Left renal pelvis (tissue), 4 donors: ENCODE measurements around the gene THSD7B. TPM values are rescaled to one million over a fixed set of nuclear protein-coding genes. Genes with fewer than 3 reads are reported as not detected.
"Not testable (repeated sequence)": the region's sequence is repeated elsewhere in the genome, so short reads cannot be mapped to it uniquely, and the experiment has no call there.

Experiments
- DNase-seq, 4 donors: peaks; one replicate each; pipeline ENCODE4 v3.0.0-alpha.2; 2013; ENCODE audit warnings: low read depth in 4 of 4, low spot score in 3 of 4
- polyA plus RNA-seq, 4 donors: library from polyadenylated mRNA; unstranded; fragments of 120-200 nt; gene quantifications; one replicate each; pipeline ENCODE4 v1.2.1, GENCODE V29; 2013; ENCODE audit not compliant: insufficient read length in 4 of 4

THSD7B gene
- polyA plus RNA-seq, 4 donors: 1.2 to 5.0 (median 4.0) TPM

GRCh38 chr2:137644731-137645130 lies 879.4 kb downstream of the THSD7B start:
- DNase-seq: no peak

- DNase-seq: no peak
Measured at GRCh38 chr2:137654046-137654445, 888.7 kb downstream of the THSD7B start.

GRCh38 chr2:137655814-137656213 lies 890.5 kb downstream of the THSD7B start:
- no peak for DNase-seq

DNA sequence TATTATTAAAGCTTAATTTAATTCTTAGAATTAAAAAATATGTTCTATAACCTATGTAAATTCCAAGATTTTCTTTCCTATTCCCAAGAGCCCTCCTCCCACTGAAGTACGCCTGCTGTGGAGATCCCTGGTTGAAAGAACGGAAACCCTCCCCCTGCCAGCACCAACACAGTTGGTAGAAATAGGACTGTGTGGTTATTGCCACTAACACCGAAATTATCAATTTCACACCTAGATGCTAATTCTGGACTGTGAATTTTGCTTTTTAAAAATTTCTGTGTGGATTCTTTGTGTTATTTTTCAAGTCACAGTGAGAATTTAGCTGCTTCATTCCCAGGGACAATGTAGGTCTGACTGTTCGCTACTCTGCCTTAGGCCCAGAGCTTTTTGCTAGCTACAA lies 893.1 kb downstream of the THSD7B start:
- DNase-seq: no peak

DNA sequence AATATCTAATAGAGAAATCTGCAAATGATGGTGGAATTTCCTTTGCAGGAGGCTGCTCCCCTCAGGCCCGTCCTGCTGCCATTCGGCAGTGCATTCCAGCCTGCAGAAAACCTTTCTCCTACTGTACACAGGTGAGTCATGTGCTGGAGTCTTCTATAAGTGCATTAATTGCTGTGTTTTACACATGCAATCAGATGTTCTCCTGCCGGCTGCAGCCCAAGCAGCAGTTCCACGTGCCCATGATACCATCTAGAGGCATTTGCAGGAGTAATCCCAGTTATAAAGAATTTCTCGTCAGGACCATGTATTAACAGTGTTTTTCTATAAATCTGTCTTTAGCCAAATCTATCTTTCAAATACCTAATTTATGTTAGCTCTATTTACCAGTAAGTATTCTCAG lies 894.3 kb downstream of the THSD7B start:
- peak in 2 of 4 donors; percentile 0 to 2 for DNase-seq

- no peak for DNase-seq
Measured at GRCh38 chr2:137670111-137670510, 904.8 kb downstream of the THSD7B start.

DNA sequence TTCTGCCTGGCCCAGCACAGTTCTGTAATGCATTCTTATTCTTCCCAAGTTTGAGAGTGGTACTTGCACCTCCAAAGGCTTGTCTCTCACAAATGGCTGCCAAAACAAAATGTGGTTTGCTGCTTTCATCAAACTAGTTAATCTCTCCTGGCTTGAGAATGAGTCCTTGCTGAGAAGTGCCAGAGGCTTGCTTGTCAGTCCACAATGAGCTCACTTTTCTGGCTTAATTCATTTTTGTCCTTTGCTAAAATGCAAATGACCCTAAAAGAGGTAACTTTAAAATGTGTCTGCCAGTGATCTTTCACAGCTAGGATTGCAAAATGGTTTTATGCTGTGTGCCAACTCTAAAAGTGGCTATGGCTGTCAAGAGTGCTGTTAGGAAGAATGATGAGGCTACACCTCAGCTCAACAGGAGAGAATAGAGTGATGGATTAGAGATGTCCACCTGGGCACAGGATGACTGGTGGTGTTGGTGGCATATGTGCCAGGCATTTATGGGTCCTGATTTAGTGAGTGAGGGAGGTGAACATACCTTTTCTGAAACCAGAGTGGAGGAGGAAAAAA lies 907.7 kb downstream of the THSD7B start:
- DNase-seq: no peak

GRCh38 chr2:137674991-137675390 lies 909.6 kb downstream of the THSD7B start:
- DNase-seq: no peak

- DNase-seq: no peak
Measured at GRCh38 chr2:137675584-137676327, 910.4 kb downstream of the THSD7B start.

DNA sequence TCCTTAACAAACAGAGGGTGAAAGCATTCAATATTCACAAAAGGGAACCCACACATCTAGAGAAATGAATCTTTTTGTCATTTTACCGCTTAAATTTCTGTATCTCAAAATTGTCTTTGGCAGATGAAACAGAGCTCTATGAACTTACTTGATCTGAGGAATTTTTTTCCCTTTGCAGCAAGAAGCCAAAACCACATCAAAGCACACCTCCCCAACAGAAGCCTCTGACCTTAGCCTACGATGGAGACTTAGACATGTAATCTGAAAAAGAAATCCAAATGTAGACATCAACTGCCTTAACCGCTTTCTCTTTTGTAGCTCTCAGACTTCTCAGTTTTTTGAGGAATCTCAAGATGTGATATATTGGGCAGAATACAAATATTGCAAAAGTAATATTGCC lies 911.0 kb downstream of the THSD7B start:
- DNase-seq: no peak

GRCh38 chr2:137677466-137677865 lies 912.1 kb downstream of the THSD7B start:
- no peak for DNase-seq

- no peak for DNase-seq
Measured at GRCh38 chr2:137689549-137689948, 924.2 kb downstream of the THSD7B start.

DNA sequence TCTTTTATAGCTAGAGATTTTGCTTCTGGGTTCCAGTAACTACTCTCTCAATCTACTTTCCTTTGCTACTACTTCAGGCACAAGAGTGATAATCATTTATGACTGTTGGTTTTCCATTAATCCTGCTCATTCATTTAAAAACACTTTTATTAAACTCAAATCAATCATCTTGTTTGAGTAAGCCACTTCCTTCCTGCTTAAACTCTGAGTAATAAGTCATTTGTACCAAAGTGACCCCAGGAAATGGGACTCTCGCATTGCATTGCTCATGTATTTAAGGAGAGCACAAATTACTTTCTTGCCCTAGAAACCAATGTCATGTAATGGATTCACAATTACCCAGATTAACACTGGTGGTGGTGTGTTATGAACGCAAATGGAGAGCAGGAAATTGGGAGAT lies 928.2 kb downstream of the THSD7B start:
- DNase-seq: no peak

- no peak for DNase-seq
Measured at GRCh38 chr2:137696916-137697315, 931.6 kb downstream of the THSD7B start.

GRCh38 chr2:137700250-137700649 lies 934.9 kb downstream of the THSD7B start:
- DNase-seq: not testable (repeated sequence)

- DNase-seq: no peak
Measured at GRCh38 chr2:137700681-137701080, 935.3 kb downstream of the THSD7B start.

DNA sequence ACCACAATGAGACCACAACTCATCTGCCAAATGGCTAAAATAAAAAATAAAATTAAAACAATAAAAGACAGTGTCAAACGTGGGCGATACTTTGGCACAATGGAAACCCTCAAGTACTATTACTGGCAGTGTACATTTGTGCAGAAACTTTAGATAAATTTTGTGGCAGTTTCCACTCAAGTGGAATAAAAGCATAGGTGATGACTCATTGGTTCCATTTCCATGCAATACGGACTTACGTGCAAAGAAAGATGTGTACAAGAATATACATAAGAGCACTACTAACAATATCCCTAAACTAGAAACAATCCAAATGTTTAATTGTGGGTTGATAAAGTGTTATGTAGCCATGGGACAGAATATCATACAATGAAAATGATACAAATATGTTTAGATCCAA lies 940.0 kb downstream of the THSD7B start:
- no peak for DNase-seq

DNA sequence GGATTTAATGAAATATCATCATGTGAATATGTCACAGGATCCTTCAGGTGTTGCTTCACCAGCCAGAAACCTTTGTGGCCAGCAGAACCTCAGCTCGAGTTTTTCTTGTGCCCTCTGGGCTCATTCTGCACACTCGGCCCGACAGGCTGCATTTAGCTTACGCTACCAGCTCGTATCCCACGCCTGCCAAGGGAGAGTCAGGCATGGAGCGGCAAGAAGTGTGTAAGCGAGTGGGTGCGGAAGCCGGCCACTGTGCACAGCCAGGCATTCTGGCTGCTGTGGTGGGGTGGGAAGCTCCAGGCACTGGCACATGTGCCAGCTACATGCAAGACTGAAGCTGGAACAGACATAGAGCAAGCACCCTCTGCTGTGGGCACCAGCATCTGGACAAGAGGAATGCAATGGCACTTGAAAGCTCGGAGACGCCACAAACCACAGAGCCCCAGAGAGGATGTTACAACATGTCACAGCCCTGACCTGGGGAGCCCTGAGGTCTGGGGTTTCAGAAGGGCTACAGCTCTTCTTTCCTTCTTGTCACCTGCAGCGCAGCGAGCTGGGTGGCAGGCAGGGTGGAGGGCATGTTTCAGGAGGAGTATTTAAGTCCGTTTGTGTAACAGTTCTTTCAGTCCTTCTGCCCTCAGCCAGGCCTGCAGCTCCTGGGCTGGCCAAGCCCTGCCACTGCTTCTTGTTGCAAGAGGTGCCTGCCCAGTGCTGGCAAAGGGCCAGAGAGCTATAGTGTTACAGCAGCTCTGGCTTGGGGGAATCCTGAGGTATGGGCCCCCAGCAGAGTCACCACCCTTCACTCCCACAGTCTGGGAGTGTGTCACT lies 941.7 kb downstream of the THSD7B start:
- peak in 2 of 4 donors; percentile 2 for DNase-seq

DNA sequence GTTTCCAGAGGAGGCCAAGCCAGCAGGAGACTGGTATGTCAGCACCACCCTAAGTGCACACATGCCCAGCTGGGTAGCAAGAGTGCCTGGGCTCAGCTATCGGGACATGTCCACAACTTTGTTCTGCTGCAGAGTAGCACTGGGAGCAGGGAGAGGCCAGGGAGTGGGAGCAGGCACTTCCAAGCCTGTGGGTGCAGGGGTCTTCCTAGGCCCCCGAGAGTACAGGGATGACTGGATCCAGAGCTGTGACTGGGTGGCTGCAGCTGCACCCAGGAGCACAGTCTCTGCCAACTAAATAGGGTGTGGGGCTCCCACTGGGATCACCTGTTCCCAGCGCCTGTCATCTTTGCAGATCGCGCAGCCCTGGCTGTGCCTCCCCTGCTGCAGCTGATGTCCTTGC lies 943.0 kb downstream of the THSD7B start:
- DNase-seq: no peak

DNA sequence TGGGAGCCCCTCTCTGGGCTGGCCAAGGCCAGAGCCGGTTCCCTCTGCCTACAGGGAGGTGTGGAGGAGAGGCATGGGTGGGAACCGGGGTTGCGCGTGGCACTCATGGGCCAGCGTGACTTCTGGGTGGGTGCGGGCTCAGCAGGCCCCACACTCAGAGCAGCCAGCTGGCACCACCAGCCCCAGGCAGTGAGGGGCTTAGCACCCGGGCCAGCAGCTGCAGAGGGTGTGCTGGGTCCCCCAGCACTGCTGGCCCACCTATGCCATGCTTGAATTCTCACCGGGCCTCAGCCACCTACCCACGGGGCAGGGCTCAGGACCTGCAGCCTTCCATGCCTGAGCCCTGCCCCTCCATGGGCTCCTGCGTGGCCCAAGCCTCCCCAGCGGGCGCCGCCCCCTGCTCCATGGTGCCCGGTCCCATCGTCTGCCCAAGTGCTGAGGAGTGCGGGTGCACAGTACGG lies 950.4 kb downstream of the THSD7B start:
- DNase-seq: no peak

DNA sequence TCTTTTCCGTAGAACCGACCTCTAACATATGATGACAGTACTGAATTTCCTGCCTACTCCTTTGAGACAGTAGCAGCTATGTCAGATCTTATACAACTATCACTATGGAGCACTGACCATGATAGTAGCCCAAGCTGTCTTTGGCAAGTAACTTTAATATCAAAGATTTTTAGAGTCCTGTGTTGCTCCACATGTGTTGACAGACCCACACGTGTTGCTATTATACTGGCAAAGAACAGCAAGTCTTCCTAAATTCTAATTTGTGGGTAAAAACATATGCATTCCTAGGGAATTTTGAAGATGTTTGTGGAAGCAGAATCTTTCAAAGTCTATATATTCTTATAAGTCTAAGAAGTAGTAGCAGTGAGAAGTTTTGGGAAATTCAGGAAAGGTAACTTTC lies 953.4 kb downstream of the THSD7B start:
- DNase-seq: no peak

GRCh38 chr2:137721733-137722132 lies 956.4 kb downstream of the THSD7B start:
- no peak for DNase-seq
